Heart left ventricle (tissue), 13 donors: ENCODE measurements around the gene XYLT1.

Experiments used
- POLR2A ChIP-seq, 2 donors: fragments of 450-650 bp; IDR thresholded peaks; one replicate each; pipeline ENCODE4 v1.6.1; 2017; ENCODE audit warnings: antibody characterized with exemption in 2 of 2, mild to moderate bottlenecking in 2 of 2, moderate library complexity in 2 of 2
- TF ChIP-seq, protein P1 (sequence below), 12 donors: fragments of 200-600 bp; sonication (generic) in 4 of 12; IDR thresholded peaks; one replicate each; pipeline versions ENCODE4 v1.5.0 to v1.8.0; 2018 to 2022; ENCODE audit warnings: antibody characterized with exemption in 12 of 12, mild to moderate bottlenecking in 5 of 12
- donor health status: ischemic (EF 13 %, LVEDD 7.1; RV severe dilation, severe dysfunction).
- donor health status: DM: no; HTN: yes; CAD: no.
- donor health status: DM: no; HTN: no; CAD: no.
- donor health status: ischemic (EF 25% LVEDD 6.9; RV normal size, moderate dysfunction).
- donor health status: ischemic (EF 25% LVEDD 5.7; RV mildly dilated, moderate dysfunction).
- donor health status: ischemic (EF 35%, LVEDD 5.7; RV mildly dilated, moderate dysfunction).
- donor health status: nonischemic (EF 11% LVEDD 7.7; RV severe dilation, severe dysfunction).
- donor health status: DM: yes; HTN: yes; CAD: no.
- donor health status: PGD.
- donor health status: ischemic (EF 29% LVEDD 5.4; RV normal size, mild dysfunction).
- donor health status: nonischemic (EF 23%, LVEDD 6.1; RV moderate dilation, normal function).

DNA sequence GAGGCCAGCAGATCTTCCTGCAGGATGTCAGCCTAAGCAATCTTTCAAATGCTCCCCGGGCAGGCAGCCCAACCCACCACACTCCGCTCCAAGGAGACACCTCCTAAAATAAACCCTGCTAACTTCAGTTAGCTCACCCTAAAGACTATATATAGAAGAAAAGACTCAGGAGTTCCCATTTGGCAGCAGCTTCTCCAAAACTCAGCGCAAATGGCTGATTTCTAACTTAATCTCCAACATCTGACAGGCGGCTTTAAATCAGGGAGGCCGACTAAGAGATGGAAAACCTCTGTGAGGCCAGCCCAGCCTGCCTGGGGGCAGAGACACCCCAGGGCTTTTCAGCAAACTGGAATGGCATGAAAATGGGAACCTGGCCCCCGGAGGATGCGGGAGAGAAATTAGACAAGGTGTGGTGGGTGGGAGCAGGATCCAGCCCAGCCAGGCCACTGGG lies 91.6 kb downstream of the XYLT1 start:
- TF ChIP-seq, protein P1, sequence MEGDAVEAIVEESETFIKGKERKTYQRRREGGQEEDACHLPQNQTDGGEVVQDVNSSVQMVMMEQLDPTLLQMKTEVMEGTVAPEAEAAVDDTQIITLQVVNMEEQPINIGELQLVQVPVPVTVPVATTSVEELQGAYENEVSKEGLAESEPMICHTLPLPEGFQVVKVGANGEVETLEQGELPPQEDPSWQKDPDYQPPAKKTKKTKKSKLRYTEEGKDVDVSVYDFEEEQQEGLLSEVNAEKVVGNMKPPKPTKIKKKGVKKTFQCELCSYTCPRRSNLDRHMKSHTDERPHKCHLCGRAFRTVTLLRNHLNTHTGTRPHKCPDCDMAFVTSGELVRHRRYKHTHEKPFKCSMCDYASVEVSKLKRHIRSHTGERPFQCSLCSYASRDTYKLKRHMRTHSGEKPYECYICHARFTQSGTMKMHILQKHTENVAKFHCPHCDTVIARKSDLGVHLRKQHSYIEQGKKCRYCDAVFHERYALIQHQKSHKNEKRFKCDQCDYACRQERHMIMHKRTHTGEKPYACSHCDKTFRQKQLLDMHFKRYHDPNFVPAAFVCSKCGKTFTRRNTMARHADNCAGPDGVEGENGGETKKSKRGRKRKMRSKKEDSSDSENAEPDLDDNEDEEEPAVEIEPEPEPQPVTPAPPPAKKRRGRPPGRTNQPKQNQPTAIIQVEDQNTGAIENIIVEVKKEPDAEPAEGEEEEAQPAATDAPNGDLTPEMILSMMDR (IDR thresholded peaks at IDR 0.05) = no peak
- no peak for TF ChIP-seq POLR2A (IDR thresholded peaks at IDR 0.05)
